A549 (cell line): ENCODE results near the gene SALL3.

Source experiments
- CTCF ChIP-seq: fragments of >200 bp; sonication (Bioruptor Twin); formaldehyde crosslinking; IDR thresholded peaks from 3 replicates; pipeline ENCODE4 v1.5.1; 2016
- EP300 ChIP-seq, 2 experiments: fragments of >200 bp; sonication (Bioruptor Twin); formaldehyde crosslinking; IDR thresholded peaks; 2 replicates in 1 of 2; 3 replicates in 1 of 2; pipeline ENCODE4 v1.6.1; 2016 to 2017
- MAX ChIP-seq: IDR thresholded peaks from 2 replicates; pipeline ENCODE4 v1.6.1; 2012
- SMC3 ChIP-seq: fragments of >200 bp; sonication (Bioruptor Twin); formaldehyde crosslinking; IDR thresholded peaks from 3 replicates; pipeline ENCODE4 v1.6.1; 2018; ENCODE audit warnings: inconsistent platforms
- ZFP36 ChIP-seq: fragments of 450-650 bp; IDR thresholded peaks from 2 replicates; pipeline ENCODE4 v1.6.1; 2014; ENCODE audit warnings: borderline replicate concordance; ENCODE audit not compliant: partially characterized antibody
- TF ChIP-seq, protein P1 (sequence below): IDR thresholded peaks from 2 replicates; pipeline ENCODE4 v1.6.1; 2012
- TF ChIP-seq, protein P2 (sequence below): fragments of 450-650 bp; IDR thresholded peaks from 2 replicates; pipeline ENCODE4 v1.6.1; 2014; ENCODE audit warnings: antibody characterized with exemption

GRCh38 chr18:78937166-78937565 lies 42.5 kb upstream of the SALL3 start:
- TF ChIP-seq, protein P1, sequence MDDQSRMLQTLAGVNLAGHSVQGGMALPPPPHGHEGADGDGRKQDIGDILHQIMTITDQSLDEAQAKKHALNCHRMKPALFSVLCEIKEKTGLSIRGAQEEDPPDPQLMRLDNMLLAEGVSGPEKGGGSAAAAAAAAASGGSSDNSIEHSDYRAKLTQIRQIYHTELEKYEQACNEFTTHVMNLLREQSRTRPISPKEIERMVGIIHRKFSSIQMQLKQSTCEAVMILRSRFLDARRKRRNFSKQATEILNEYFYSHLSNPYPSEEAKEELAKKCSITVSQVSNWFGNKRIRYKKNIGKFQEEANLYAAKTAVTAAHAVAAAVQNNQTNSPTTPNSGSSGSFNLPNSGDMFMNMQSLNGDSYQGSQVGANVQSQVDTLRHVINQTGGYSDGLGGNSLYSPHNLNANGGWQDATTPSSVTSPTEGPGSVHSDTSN: no peak
- TF ChIP-seq CTCF: no peak
- TF ChIP-seq MAX: no peak
- TF ChIP-seq ZFP36: no peak
- TF ChIP-seq EP300 (IDR thresholded peaks at IDR 0.05): no peak
- TF ChIP-seq SMC3: no peak
- TF ChIP-seq, protein P2, sequence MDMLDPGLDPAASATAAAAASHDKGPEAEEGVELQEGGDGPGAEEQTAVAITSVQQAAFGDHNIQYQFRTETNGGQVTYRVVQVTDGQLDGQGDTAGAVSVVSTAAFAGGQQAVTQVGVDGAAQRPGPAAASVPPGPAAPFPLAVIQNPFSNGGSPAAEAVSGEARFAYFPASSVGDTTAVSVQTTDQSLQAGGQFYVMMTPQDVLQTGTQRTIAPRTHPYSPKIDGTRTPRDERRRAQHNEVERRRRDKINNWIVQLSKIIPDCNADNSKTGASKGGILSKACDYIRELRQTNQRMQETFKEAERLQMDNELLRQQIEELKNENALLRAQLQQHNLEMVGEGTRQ: no peak
